GM18508 (cell line): ENCODE results near the gene MOCS3.

Experiments used
- ATAC-seq: cut with Tn5 transposase; IDR thresholded peaks from one replicate; pipeline ENCODE4 v1.9.1; 2021; ENCODE audit warnings: moderate number of reproducible peaks; ENCODE audit not compliant: insufficient read depth, unreplicated experiment

Gene MOCS3

DNA sequence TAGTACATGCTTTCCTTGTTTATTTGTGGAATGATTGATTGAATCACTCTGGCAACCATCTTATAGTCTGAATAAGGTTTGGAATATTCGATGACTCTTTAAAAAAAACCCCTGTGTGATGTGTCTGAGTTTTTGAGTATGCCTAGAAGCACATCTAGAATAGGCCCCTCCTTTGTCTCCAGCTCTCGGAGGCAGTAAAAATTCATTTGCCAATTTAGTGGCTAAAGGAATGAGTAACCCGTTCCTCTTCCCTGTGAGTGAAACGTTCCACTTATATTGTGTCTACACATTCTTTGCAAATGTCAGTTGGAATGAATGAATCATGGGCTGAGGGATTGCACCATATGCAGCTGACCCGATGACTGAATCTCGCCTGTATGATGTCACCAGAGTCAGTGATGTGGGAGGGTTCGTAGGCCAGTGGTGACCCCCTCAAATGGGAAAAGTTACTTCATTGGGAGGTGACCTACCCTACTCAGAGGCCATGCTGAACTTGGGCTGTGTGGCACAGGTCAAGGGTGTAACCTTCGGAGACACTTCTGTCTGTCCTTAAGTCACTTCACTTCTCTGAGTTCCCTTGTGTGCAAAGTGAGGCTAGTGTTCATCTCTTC lies 21.6 kb downstream of the MOCS3 start:
- no peak for ATAC-seq

DNA sequence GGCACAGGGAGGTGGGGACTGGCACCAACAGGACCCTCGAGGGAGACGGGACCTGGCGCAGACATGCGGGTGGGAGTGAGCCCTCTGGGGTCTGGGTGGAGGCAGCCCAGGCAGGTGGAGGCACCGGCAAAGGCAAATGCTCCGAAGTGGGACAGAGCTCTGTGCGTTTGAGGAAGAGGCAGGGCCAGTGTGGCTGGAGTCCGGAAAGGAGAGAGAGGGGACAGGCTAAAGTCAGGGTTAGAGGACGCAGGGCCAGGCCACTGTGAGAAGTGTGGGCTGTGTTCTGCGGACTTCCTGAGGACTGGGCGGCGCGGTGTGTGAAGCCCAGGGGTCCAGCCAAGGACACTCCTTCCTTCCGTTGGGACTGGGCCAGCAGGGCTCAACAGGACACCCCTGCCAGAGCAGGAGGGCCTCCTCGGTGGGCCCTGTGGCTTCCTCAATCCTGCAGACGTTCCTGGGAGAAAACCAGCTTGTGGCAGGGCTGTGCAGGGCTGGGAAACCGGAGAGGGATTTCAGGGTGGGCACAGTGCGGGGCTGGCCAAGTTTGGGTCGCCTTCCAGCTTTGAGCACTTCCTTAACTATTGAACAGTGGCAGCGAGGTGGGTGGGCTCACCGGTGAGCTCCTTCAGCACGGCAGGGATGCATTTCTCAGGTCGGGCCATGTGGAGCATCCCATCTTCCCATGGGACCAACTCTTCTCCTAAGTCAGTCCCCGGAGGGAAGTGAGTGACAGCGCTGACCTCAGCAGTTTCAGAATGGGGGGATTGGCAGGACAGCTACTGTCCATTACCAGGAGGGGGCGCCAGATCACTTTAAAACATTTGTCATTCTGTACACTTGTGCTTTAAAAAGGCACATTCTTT lies 22.5 kb downstream of the MOCS3 start:
- no peak for ATAC-seq

DNA sequence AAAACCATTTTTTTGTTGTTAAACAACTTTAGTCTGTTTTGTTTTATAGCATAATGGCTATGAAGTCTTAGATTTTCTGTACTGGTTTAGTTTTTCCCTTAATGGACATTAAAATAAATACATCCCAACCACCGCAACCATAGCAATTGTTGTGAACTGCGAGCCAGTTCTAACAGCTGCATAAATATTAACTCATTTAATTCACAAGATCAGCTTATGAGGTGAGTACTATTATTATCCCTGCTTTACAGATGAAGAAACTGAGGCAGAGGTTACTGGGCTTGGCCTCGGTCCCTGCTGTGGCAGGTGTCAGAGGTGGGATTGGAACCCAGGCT lies 23.1 kb downstream of the MOCS3 start:
- ATAC-seq = no peak

DNA sequence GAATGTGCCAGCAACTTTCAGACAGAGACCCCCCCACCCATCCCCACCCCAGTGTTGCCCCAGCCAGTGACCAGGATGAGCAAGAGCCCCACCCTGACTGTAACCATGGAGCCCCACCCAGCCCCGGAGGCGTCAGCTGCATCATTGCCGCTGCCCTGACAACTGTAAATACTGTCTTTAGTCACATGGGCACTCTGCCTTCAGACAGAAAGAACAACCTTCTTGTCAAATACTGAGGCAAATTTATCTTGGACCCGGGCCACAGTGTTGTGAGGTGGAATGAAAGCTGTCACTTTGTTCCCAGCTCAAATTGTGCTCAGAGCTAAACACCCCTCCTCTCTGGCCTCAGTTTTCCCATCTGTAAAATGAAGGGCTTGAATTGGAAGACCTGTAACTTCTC lies 23.7 kb downstream of the MOCS3 start:
- ATAC-seq = no peak

DNA sequence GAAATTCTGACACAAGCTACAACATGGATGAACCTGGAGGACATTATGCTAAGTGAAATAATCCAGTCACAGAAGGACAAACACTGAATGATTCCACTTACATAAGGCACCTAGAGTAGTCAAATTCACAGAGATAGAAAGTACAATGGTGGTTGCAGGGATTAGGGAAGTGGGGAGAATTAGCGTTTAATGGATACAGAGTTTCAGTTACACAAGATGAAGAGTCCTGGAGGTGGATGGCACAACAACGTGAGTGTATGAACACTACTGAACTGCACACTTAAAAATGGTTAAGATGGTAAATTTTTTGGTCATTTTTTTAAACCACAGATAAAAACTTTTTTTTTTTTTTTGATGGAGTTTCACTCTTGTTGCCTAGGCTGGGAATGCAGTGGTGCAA lies 24.7 kb downstream of the MOCS3 start:
- no peak for ATAC-seq

DNA sequence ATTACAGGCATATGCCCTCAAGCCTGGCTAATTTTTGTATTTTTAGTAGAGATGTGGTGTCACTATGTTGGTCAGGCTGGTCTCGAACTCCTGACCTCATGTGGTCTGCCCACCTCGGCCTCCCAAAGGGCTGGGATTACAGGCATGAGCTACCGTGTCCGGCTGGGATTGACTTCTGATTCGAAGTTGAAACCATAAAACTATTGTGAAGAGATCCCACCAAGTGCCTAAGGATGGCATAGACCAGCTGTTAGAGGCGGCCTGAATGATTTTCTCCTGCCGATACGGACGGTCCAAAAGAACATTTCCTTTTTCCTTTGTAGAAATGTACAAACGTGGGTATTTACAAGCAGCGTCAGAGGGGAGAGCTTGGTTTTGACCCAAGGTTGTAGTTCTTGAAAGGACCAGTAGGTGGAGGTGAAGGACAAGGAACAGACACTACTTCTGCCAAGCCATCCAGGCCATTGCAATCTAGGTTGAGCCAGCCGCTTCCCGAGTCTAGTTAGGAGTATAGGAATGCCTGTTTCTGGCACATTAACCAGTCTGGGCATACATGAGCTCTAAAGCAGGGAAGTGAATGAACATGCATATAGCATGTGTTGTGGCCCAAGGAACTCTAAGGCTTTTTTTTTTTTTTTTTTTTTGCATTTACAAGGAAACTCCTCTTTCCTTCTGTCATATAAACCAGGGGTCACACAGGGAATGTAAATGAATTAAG lies 29.0 kb downstream of the MOCS3 start:
- no peak for ATAC-seq

DNA sequence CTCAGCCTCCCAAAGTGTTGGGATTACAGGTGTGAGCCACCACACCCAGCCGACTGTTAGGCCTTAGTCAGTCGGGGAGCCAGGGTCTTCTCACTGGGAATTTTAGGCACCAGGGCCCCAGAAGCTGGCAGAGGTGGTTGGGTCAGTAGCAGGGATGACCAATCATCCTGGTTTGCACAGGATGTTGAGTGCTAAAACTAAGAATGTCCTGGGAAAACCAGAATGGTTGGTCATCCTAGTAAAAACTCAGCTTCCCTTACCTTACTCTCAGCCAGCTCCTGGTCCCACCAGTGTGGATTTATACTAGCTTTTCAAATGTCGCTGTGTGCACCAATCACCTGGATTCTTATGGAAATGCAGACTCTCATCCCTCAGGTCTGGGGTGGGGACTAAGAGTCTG lies 32.5 kb downstream of the MOCS3 start:
- ATAC-seq = no peak

DNA sequence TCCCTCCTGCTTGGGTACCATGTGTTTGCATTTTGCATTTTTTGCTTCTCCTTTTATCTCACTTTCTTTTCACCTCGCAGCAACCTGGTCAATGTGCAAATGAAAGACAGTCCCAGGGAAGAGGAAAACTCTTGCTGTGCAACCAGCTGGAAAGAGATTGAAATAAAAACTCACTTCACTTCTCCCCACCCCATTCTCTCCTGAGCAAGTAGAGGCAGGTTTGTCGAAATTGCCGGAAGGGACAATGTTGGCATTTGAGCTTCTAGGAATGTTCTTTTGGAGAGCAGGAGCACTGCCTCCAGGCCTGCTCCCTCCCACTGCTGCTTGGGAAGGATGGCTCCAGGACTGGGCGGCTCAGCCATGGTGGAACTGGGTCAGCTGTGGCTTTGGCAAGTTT lies 33.7 kb downstream of the MOCS3 start:
- no peak for ATAC-seq

DNA sequence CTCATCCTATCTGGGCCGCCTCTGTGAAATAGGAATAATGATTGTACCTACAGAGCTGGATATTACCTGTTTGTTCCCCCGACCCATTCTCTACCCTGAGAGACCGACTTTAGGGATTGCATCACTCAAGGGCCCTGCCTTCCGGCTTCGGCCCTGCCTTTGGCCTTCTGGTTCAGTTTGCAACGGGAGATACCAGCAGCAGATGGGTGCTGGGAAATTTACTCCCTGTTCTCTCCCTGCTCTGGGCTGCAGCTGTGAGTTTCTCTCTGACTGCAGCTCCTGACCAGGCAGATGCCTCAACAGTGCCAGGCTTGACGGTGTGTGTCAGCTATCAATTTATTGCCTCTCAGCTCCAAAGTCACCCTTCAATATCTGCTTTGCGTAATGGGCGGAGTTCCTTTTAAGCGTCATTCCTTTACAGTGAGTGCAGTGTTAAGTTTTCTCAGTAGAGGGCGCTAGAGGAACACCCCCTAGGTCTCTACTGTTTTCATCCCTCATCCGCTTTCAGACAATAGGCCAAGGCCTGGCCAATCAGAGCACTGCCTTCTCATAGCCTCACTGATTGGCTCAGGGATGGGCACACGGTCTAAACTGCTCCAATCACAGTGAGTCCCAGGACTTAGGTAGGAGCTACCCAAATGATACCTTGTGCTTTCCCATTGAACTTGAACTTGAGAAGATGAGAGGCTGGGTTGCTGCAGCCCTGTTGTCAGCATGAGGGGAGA lies 34.3 kb downstream of the MOCS3 start:
- ATAC-seq = no peak

DNA sequence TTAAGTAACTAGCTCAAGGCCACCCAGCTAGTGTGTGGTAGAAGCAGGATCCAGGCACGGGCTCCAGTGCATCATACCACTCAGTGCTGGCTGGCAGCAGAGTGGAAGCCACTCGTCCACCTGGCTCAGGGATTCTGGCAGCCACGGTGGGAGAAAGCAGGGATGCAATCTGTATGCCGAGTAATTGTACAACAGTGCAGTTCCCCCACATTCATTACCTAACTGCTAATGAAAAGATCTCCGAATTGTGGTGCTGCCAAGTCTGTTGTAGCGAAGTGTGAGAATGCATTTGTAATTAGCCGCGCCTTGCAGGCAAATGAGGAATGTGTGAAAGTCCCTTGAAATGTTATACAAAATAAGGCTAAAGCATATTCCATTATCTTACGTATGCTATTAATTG lies 35.3 kb downstream of the MOCS3 start:
- ATAC-seq = no peak

DNA sequence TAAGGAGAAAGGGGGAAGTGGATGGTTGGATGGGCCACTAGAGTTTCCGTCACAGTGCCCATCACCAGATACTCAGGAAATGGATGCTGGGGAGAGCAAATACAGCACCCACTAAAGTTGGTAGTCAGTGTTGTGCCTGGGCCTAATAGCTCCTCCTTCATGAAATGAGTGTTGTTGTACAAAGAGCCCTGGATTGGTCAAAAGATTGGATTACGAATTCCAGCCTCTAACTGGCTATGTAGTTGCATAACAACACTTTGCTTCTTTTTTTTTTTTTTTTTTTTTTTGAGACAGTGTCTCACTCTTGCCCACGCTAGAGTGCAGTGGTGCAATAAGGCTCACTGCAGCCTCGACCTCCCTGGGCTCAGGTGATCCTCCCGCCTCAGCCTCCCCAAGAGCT lies 36.9 kb downstream of the MOCS3 start:
- no peak for ATAC-seq

DNA sequence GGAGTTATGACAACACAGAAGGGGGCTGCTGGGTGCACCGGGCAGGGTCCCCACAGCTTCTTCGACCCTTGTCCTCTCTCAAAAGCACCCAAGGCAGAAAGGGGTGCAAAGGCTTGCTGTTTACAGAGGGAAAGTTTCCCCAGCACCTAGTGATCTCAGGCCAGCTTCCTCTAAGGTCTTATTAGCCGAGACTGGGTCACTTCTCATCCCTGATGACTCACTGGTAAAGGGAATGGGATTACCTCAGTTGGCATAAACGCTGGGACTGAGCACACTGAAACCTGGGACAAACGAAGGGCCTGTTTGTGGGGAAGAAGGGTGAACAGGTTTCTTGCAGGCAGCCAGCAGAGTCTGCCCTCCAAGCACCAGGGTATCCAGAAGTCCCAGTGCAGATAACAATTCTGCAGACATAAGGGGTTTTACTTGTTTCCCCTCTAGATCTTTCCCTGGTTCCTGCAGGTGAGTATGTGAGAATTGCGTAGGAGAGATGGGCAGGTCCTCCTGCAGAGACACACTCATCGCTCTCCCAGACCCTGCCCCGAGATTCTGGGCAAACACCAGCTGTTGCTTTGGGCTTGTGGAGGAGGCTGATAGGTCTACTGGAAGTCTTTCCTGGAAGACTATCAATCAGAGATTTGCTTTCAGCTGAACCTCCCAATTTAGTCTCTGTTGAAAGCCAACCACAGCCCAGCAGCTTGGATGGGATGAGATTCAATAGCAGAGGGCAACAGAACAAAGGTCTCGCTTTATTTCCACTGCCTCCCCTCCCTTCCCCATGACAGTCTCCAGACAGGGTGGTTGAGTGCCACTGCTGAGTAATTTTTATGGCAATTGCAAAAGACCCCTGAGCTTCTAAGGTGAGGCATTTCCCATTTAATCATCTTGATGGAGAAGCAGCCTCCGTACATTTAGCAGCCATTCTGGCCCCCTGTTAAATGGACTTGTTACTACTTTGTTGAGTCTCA lies 38.6 kb downstream of the MOCS3 start:
- no peak for ATAC-seq

DNA sequence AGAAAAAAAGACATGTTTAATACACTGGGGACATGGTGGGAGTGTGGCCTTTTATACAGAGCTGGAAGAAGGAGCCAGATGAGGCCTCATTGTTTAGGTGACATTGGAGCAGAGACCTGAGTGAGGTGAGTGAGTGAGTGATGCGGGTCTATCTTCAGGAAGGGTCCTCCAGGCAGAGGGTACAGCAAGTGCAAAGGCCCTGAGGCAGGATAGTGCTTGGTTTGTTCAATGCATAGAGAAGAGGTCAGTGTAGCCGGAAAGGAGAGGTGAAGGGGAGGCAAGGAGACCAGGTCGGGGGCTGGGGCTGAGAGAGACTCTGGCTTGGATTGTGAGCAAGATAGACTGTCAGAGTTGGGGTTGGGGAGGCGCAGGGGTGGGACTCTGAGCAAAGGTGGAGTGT lies 40.7 kb downstream of the MOCS3 start:
- no peak for ATAC-seq

DNA sequence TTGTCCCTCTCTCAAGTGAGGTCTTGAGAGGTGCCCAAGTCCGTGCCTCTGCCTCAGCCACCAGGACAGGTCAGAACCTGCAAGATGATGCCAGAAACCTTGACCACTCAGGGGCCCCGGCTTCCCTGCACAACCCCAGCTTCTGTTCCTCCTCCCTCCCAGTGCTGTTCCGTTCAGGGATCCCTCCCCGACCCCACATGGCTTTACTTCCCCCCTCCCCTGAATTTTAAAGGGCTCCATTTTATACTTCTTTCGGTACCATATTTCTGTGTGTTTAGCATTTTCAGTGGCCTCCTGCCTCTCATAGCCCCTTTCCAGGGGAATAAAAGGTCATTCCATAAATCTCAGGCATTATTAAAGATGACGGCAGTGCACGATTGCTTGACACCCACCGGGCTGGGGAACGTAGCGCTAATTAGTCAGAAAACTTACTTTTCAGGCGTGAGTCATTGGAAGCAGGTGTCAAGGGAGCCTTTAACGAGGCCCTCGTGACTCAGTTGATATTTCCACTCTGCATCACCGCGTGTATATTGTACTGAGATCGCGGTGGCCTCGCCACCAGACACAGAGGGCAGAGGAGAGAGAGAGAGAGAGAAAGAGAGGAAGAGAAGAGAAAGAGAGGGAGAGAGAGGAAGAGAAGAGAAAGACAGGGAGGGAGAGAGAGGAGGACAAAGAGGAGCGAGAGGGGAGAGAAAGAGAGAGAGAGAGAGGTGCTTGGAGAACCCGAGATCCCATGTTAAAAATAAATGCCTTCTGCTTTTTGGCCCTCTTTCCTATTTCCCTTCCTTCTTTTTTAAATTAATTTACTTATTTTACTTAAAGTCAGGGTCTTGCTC lies 43.0 kb downstream of the MOCS3 start:
- no peak for ATAC-seq

DNA sequence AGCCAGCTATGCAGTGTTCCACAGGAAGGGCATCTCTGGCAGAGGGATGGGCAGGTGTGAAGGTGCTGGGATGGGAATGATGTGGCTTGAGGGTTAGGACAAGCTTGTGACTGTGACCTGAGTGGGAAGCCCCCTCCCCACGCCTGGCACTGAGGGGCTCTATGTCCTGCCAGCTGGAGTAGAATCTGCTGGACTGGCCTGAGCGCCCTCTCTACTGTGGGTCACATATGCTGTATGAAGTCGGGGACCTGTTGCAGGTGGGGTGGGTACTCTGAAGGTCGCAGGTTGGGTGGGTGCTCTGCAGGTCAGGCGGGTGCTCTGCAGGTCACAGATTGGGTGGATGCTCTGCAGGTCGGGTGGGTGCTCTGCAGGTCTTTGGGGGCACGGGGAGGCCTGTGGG lies 44.0 kb downstream of the MOCS3 start:
- ATAC-seq = no peak

DNA sequence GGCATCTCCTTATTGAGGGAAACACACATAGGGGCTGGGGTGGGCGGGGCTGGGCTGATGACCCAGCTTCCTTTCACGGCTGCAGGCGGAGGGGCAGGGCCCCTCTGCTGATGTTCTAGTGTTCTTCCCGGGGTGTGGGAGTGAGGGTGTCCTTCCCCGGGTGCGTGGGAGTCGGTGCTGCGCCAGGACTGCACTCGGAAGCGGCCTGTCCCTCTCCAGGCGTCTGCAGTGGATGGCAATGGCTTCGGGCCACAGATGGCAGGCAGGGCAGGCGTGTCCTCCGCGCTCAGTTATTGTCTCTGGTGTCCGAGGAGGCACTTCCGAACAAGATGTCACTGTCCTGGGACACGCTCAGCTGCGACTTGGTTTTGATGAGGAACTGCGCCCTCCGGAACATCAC lies 45.1 kb downstream of the MOCS3 start:
- no peak for ATAC-seq

DNA sequence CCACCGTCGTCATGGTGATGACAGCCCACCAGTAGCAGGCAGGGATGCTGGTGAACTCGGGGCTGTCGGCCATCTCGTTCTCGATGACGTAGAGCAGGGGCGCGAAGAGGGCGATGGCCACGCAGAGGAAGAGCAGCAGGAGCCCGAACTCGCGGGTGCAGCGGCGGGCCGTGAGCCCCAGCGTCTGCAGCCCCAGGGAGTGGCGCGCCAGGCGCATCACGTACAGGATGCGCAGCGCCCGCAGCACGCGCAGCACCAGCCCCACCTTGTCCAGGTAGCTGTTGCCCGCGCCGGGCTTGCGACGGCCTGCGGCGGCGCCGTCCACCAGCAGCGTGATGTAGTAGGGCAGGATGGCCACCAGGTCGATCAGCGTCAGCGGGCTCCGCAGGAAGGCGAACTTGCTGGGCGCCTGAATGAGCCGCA lies 45.7 kb downstream of the MOCS3 start:
- no peak for ATAC-seq

DNA sequence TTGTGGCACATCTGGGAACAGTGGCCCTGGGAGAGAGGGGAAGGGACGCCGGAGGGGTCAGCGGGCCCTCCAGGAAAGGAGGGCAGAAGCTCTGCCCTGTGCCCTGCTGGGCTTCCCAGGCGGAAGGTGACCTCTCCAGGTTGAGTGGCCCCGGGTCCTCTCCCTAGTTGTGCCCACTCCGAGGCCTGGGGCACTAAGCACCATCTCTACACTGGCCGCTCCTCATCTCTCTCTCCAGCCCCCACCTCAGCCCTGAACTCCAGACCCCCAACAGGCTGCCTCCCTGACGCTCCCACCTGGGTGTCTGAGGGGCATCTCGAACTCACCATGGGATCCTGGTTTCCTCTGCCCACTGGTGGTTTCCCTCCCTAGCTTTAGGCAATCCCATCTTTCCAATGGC lies 46.2 kb downstream of the MOCS3 start:
- ATAC-seq = no peak

DNA sequence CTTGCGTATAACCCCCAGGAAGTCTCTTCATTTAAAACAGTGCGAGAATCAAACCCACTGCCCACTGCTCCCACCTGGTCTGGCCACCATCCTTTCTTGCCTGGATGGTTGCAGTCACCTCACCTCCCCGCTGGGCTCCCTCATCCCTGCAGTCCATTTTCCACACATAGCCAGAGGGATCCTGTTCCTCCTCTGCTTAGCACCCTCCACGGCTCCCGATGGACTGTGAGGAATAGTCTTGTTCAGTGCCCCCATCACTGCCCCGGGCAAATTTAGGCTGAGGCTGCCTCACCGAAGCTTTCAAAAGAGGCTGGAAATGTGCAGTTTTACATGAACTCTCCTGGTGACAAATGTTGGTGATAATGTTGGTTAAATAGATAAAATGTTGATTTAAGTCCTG lies 46.6 kb downstream of the MOCS3 start:
- ATAC-seq = no peak
